HUDEP-2 (cell line): ENCODE measurements around the gene RSL24D1.
"Not testable (repeated sequence)": the region's sequence is repeated elsewhere in the genome, so short reads cannot be mapped to it uniquely, and the experiment has no call there.

ENCODE experiments used
- DNase-seq, 76 experiments: peaks; one replicate each; lab custom pipeline; 2025; ENCODE audit not compliant: unreplicated experiment in 76 of 76; lab: John Stamatoyannopoulos, UW

Gene RSL24D1

GRCh38 chr15:55220606-55221005 is 23.9 kb upstream of the RSL24D1 start:
- DNase-seq = no peak

DNA sequence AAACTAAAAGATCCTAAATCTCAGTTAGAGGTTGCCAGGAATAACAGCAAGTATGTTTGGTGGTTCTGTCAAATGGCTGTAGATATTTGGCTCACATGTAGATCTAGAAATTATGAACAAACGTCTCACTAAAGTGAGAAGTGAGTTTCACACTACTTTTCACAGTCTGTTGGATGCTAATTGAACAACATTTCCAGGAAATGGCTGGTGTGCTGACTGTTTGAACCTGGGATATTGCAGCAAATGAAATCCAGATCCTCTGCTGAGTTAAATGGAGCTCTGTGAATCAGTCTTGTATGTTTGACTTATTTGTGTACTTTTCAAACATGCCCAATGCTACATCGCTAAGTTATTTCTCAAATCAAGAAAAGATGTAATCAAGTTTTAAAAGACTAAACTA is 21.3 kb upstream of the RSL24D1 start:
- DNase-seq = no peak

DNA sequence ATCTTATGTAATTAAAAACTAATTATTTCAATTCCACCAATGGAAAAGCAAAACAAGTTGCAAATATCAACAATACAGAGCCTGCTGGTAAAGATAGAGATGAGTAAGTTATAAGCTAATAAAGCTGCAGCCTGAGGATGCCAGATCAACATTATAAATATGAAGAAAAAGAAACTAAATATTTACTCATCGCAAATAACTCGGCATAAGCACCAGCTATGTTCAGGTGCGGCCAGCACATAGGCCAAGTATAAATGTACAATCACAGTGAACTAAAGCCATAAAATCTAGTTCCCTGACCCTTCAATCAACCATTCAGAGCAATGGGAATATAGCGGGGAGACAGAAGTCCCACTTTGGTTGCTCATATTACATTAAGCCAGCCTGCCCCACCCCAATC is 7.7 kb upstream of the RSL24D1 start:
- no peak for DNase-seq

- DNase-seq = no peak
Observed at GRCh38 chr15:55202206-55202605, 5.5 kb upstream of the RSL24D1 start.

GRCh38 chr15:55198706-55199105 is 2.0 kb upstream of the RSL24D1 start:
- no peak for DNase-seq

DNA sequence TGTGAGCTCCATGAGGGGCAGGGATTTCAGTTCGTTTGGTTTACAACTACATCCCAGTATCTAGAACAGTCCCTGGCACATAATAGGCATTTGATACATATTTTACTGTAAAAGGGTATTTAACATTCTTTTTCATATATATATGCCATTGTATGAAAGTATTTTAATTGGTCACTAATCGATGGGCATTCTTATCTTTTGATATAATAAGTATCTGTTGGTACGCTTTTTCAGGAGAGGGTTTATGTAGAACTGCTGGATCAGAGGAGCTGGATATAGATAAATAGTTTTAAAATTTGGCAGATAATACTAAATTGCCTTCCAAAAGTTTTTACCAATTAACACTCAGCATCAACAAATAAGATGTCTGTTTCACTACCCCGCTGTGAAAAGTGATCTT is 978 bp upstream of the RSL24D1 start:
- DNase-seq = peak in 1 of 76 experiments; percentile 52

DNA sequence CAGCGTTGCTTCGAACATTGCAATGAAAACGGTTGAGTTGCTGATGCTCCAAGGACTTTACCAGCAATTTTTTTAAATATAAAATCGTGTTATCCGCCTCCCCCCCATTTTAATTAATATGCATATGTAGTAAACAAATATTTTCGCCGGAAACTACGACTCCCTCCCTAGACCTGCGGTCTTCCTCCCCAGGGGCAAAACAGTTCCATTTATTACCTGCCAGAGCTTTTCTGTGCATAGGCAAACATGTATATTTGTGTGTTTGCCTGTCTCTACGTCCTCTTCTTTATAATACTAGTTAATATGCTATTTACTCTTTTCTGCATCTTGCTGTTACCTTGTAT is 593 bp upstream of the RSL24D1 start:
- peak in 2 of 76 experiments; percentile 14 to 61 for DNase-seq

DNA sequence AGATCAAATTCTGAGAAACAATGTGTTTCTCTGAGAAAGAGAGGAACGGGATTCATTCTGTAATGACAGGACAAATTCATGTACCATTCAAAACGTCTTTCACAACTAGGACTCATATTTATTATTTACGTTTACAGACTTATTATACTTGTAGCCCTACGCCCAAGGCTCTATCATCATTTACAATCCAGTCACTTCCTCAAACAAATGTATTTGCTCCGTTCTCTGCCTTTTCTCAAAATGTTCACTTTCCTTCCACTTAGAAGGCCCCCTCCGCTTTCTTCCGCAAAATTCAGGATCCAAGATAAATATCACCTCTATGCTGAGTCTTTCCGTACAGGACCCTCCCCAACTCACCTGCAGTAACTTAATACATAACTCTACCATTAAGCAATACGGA is 745 bp downstream of the RSL24D1 start:
- DNase-seq = peak in 1 of 76 experiments; percentile 16

- DNase-seq = no peak
Observed at GRCh38 chr15:55194256-55194655, 2.5 kb downstream of the RSL24D1 start.

DNA sequence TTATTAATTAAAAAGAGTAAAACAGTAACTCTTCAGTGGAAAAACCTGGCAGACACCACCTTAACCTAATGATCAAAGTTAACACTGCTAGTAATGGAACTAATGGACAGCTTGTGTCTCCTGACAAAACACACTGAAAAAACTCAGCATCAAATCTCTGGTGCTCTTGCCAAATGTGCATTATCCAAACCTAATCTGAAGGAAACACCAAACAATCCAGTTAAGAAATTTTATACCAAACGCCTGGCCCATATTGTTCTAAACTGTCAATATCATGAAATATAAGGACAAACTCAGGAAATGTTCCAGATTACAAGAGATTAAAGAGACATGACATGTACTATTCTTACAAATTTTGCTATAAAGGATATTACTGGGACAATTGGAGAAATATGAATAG is 10.4 kb downstream of the RSL24D1 start:
- no peak for DNase-seq

GRCh38 chr15:55183679-55184078 is 13.1 kb downstream of the RSL24D1 start:
- DNase-seq = no peak

GRCh38 chr15:55179141-55179540 is 17.6 kb downstream of the RSL24D1 start:
- no peak for DNase-seq

GRCh38 chr15:55170361-55170760 is 26.4 kb downstream of the RSL24D1 start:
- no peak for DNase-seq

GRCh38 chr15:55168350-55168974 is 28.3 kb downstream of the RSL24D1 start:
- peak in 56 of 76 experiments; percentile 2 to 64 (median 26) for DNase-seq

GRCh38 chr15:55164284-55164683 is 32.5 kb downstream of the RSL24D1 start:
- DNase-seq = no peak

GRCh38 chr15:55151631-55152030 is 45.1 kb downstream of the RSL24D1 start:
- DNase-seq = no peak

- not testable (repeated sequence) for DNase-seq
Observed at GRCh38 chr15:55143132-55143531, 53.6 kb downstream of the RSL24D1 start.

GRCh38 chr15:55133972-55134371 is 62.8 kb downstream of the RSL24D1 start:
- DNase-seq = no peak

GRCh38 chr15:55132672-55133071 is 64.1 kb downstream of the RSL24D1 start:
- DNase-seq = no peak
